GM18951 (cell line): ENCODE results near the gene ALOX12.
A peak's percentile ranks its signal among the peaks of the same experiment; 100 is the strongest.

Experiments used
- POLR2A ChIP-seq: IDR thresholded peaks from 4 replicates; pipeline ENCODE4 v1.6.1; 2011; ENCODE audit warnings: mild to moderate bottlenecking; ENCODE audit not compliant: insufficient read length, insufficient read depth; ENCODE audit errors: extremely low read depth
- in situ Hi-C: fragments of 300-500 bp; cut with MboI; formaldehyde crosslinking; loops from one replicate; pipeline ENCODE4 v1.12.0; 2022; ENCODE audit warnings: low sequenced_read_pairs, mixed read lengths, inconsistent platforms; ENCODE audit not compliant: unreplicated experiment

ALOX12 gene

GRCh38 chr17:7035591-7036368 is 39.9 kb downstream of the ALOX12 start, which contains the start of gene SLC16A13:
TSS of gene SLC16A13 (plus strand) at chr17:7036015. CDS start at chr17:7036383, 368 bp downstream.
- in situ Hi-C loops: no loop called here
- peak; percentile 96 for TF ChIP-seq POLR2A

- in situ Hi-C loops: no loop called here
- TF ChIP-seq POLR2A: no peak
Observed at GRCh38 chr17:7038025-7038862, 42.4 kb downstream of the ALOX12 start.

GRCh38 chr17:7039832-7040231 is 44.0 kb downstream of the ALOX12 start:
- in situ Hi-C loops: no loop called here

DNA sequence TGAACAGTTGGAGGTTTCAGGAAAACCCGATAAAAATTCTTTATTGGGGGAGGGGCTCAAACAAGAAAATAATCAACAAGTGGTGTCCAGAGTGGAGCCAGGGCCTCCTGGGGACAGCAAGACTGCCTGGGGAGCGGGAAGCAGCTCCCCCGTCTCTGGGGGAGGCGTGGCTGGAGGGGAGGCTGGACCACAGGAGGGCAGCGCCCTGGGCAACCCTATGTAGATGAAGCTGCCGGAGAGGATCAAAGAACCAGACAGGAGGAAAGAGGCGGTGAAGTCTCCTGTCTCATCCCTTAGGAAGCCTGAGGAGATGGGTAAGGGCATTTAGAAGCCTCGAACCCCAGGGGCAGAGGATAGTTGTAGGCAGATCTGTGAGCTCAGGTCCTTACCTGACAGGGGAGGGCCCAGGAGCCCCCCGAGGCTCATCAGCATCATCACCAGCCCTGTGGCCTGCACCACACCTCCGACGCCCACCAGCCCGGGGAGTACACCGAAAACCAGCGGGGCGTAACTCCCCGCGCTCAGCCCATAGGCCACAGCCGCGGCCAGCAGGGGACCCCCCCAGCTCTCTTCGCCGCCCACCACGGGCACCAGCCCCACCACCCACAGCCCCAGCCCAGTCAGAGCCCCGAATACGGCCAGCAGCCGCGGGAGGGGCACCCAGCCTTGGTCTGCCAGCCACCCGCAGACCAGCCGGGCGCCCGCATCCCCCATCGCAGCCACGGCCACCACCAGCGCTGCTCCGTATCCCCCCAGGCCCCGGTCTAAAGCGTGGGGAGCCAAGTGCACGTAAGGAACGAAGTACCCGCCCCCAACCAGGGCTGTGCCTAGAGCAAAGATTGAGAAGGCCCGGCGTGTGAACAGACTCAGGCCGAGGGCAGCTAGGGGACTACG is 46.0 kb downstream of the ALOX12 start:
- TF ChIP-seq POLR2A: no peak
- in situ Hi-C loops: no loop called here

More at GRCh38 chr17:7039832-7040231, 44.0 kb downstream of the ALOX12 start:
- no peak for TF ChIP-seq POLR2A

DNA sequence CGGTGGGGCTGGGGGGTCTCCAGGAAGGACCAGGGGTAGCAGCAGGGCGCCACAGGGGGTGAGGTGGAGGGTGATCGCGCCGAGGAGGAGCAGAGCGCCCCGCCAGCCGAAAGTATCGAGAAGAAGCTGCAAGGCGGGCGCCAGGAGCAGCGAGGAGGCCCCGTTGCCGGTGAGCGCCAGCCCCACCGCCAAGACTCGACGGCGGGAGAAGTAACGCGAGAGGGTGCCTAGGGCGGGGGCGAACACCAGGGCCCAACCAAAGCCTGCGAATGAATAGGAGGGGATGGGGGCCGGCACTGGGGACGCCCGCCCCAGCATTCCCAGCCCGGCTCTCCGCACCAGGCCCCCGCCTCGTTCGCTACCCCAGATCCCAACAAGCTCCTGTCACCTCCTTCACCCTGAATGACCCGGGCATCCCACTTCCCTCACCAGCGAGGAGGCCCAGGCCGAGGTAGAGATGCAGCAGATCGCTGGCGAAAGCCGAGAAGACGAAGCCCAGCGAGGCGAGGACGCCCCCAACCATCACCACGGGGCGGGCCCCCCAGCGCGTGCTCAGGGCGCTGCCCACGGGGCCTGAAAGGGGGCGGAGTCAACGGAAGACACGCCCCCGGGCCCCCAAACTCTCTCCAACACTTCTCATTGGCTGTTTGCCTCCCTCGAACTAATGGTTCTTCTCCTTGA is 46.8 kb downstream of the ALOX12 start:
- in situ Hi-C loops: no loop called here
- peak; percentile 32 for TF ChIP-seq POLR2A

- in situ Hi-C loops: no loop called here
- no peak for TF ChIP-seq POLR2A
Observed at GRCh38 chr17:7043182-7043496, 47.3 kb downstream of the ALOX12 start.

- TF ChIP-seq POLR2A: peak; percentile 19
- in situ Hi-C loops: no loop called here
Observed at GRCh38 chr17:7043497-7044198, 47.8 kb downstream of the ALOX12 start, which contains the start of gene SLC16A11. TSS of gene SLC16A11 (minus strand) at chr17:7044092. CDS start at chr17:7043513, 579 bp downstream.

- TF ChIP-seq POLR2A: no peak
- in situ Hi-C loops: loop anchor here (5.0 kb wide), 1 partner anchor 92 kb away; no protein-coding TSS in a partner anchor
Observed at GRCh38 chr17:7045492-7046126, 49.8 kb downstream of the ALOX12 start.

GRCh38 chr17:7046127-7046724 is 50.4 kb downstream of the ALOX12 start:
- in situ Hi-C loops: loop anchor here (5.0 kb wide), 1 partner anchor 91 kb away; no protein-coding TSS in a partner anchor

GRCh38 chr17:7046725-7047397 is 51.0 kb downstream of the ALOX12 start:
- in situ Hi-C loops: loop anchor here (5.0 kb wide), 1 partner anchor 90 kb away; no protein-coding TSS in a partner anchor

More at GRCh38 chr17:7046127-7046724, 50.4 kb downstream of the ALOX12 start:
- TF ChIP-seq POLR2A: no peak
